HCT116 (cell line): Measurements from ENCODE around the gene PCCB. TPM values are rescaled to one million over a fixed set of nuclear protein-coding genes. Genes with fewer than 3 reads are reported as not detected.

Source experiments
- ATAC-seq: fragments of 200-7000 bp; cut with Tn5 transposase; 2 replicates; pipeline ENCODE4 v1.9.1; 2020; ENCODE audit warnings: mild to moderate bottlenecking, moderate library complexity
- BruUV-seq: library from RNA; stranded (reverse); fragments of 400-500 nt; replicated peaks from 2 replicates; lab custom pipeline; 2021; lab: Mats Ljungman, UMichigan
- CTCF ChIA-PET: fragments of 300-600 bp; sonication (Branson Sonifier 250); formaldehyde crosslinking; loops from one replicate; lab custom pipeline; 2021; ENCODE audit warnings: antibody characterized with exemption; lab: Charles Lee
- POLR2A ChIA-PET: fragments of 300-600, 350-600 bp; sonication (Branson Sonifier 250); formaldehyde crosslinking; loops from one replicate; lab custom pipeline; 2021; ENCODE audit warnings: antibody characterized with exemption; lab: Charles Lee
- RAD21 ChIA-PET, 2 experiments: fragments of 300-600 bp; sonication (Branson Sonifier 250); formaldehyde crosslinking; loops; one replicate each; lab custom pipeline; 2023; ENCODE audit warnings: low total read pairs in 2 of 2; ENCODE audit not compliant: uncharacterized antibody in 2 of 2, unreplicated experiment in 2 of 2, low non-redundant PET in 1 of 2; lab: Charles Lee
- DNase-seq: peaks from one replicate; pipeline ENCODE4 v3.0.0-alpha.2; 2010; ENCODE audit warnings: low read depth, low spot score
- H2AFZ ChIP-seq: fragments of 200-600 bp; shearing (Covaris generic), sonication (generic); 2 replicates; pipeline ENCODE4 v1.6.1; 2017; ENCODE audit warnings: low read depth, mixed run types, mixed read lengths, antibody characterized with exemption, low read length; ENCODE audit not compliant: poor library complexity, severe bottlenecking
- H3K27ac ChIP-seq: 2 replicates; pipeline ENCODE4 v1.5.1; 2012; ENCODE audit warnings: low read depth, low read length
- H3K27me3 ChIP-seq: fragments of 200-600 bp; sonication (generic); 2 replicates; pipeline ENCODE4 v1.6.1; 2016; ENCODE audit warnings: mixed run types, low read length, mixed read lengths; ENCODE audit not compliant: insufficient read depth
- H3K36me3 ChIP-seq, 2 experiments: fragments of 200-500 bp in 1 of 2; fragments of 200-600 bp in 1 of 2; sonication (Bioruptor generic) in 1 of 2; sonication (generic) in 1 of 2; 2 replicates each; pipeline versions ENCODE4 v1.5.1 to v1.6.1; 2014 to 2016; ENCODE audit warnings: low read length in 2 of 2, inconsistent platforms in 1 of 2, mixed read lengths in 1 of 2, mixed run types in 1 of 2; ENCODE audit not compliant: insufficient read depth in 2 of 2, control insufficient read depth in 1 of 2
- H3K4me1 ChIP-seq, 2 experiments: fragments of 200-600 bp in 1 of 2; sonication (generic) in 1 of 2; 2 replicates each; pipeline versions ENCODE4 v1.5.1 to v1.6.1; 2012 to 2017; ENCODE audit warnings: low read length in 2 of 2, inconsistent platforms in 1 of 2, mild to moderate bottlenecking in 1 of 2, mixed read lengths in 1 of 2, mixed run types in 1 of 2, moderate library complexity in 1 of 2; ENCODE audit not compliant: insufficient read depth in 2 of 2, control insufficient read depth in 1 of 2
- H3K4me2 ChIP-seq: fragments of 200-600 bp; sonication (generic); 2 replicates; pipeline ENCODE4 v1.6.1; 2017; ENCODE audit warnings: mixed run types, low read length, mixed read lengths
- H3K4me3 ChIP-seq, 2 experiments: fragments of 200-600 bp in 1 of 2; sonication (generic) in 1 of 2; replicated peaks in 1 of 2; 2 replicates each; pipeline ENCODE4 v1.5.1; 2011 to 2016; ENCODE audit warnings: low read length in 2 of 2, control low read depth in 1 of 2, low read depth in 1 of 2, mild to moderate bottlenecking in 1 of 2, mixed read lengths in 1 of 2, mixed run types in 1 of 2
- H3K79me2 ChIP-seq: fragments of 200-600 bp; sonication (generic); 2 replicates; pipeline ENCODE4 v1.6.1; 2017; ENCODE audit warnings: mild to moderate bottlenecking, mixed run types, low read length, moderate library complexity, mixed read lengths; ENCODE audit not compliant: insufficient read depth
- H3K9ac ChIP-seq: fragments of 200-600 bp; sonication (generic); 2 replicates; pipeline ENCODE4 v1.6.1; 2016; ENCODE audit warnings: low read length, mixed read lengths
- H3K9me2 ChIP-seq: fragments of 200-600 bp; sonication (generic), shearing (Covaris generic); 2 replicates; pipeline ENCODE4 v1.6.1; 2017; ENCODE audit warnings: mixed run types, mild to moderate bottlenecking, moderate library complexity; ENCODE audit not compliant: insufficient read depth
- H3K9me3 ChIP-seq, 2 experiments: fragments of 200-500 bp in 1 of 2; fragments of 200-600 bp in 1 of 2; sonication (Bioruptor generic) in 1 of 2; sonication (generic) in 1 of 2; 2 replicates each; pipeline ENCODE4 v1.6.1; 2014 to 2017; ENCODE audit warnings: low read length in 2 of 2, mixed read lengths in 2 of 2, inconsistent platforms in 1 of 2, low read depth in 1 of 2, mild to moderate bottlenecking in 1 of 2, mixed run types in 1 of 2, moderate library complexity in 1 of 2; ENCODE audit not compliant: control insufficient read depth in 1 of 2, insufficient read depth in 1 of 2
- H4K20me1 ChIP-seq: fragments of 200-600 bp; sonication (generic), shearing (Covaris generic); 2 replicates; pipeline ENCODE4 v1.6.1; 2017; ENCODE audit warnings: mixed run types, mild to moderate bottlenecking, moderate library complexity; ENCODE audit not compliant: insufficient read depth
- CEBPB ChIP-seq: IDR thresholded peaks from 2 replicates; pipeline ENCODE4 v1.6.1; 2012; ENCODE audit warnings: low read depth
- CTCF ChIP-seq, 3 experiments: fragments of 200-600 bp in 1 of 3; sonication (generic) in 1 of 3; IDR thresholded peaks in 2 of 3; conservative IDR thresholded peaks in 1 of 3; 2 replicates each; pipeline ENCODE4 v1.5.1; 2012 to 2017; ENCODE audit warnings: low read depth in 2 of 3, low read length in 2 of 3, antibody characterized with exemption in 1 of 3, borderline replicate concordance in 1 of 3, control low read depth in 1 of 3, mild to moderate bottlenecking in 1 of 3, mixed read lengths in 1 of 3, mixed run types in 1 of 3, moderate library complexity in 1 of 3; ENCODE audit not compliant: insufficient read depth in 1 of 3
- EZH2 ChIP-seq: fragments of 200-600 bp; sonication (generic); IDR thresholded peaks from 2 replicates; pipeline ENCODE4 v1.6.1; 2017; ENCODE audit warnings: antibody characterized with exemption, mixed run types
- EZH2phosphoT487 ChIP-seq: fragments of 200-600 bp; IDR thresholded peaks from 2 replicates; pipeline ENCODE4 v1.6.1; 2018; ENCODE audit warnings: antibody characterized with exemption, borderline replicate concordance
- FOSL1 ChIP-seq: IDR thresholded peaks from 2 replicates; pipeline ENCODE4 v1.6.1; 2012; ENCODE audit warnings: low read depth
- POLR2A ChIP-seq: IDR thresholded peaks from 2 replicates; pipeline ENCODE4 v1.7.0; 2011; ENCODE audit warnings: borderline replicate concordance; ENCODE audit not compliant: insufficient read depth, insufficient read length; ENCODE audit errors: extremely low read depth
- POLR2AphosphoS5 ChIP-seq: IDR thresholded peaks from 2 replicates; pipeline ENCODE4 v1.6.1; 2011; ENCODE audit warnings: mild to moderate bottlenecking, low read depth, low read length, moderate library complexity
- SIN3A ChIP-seq: IDR thresholded peaks from 2 replicates; pipeline ENCODE4 v1.6.1; 2012; ENCODE audit warnings: low read depth
- TCF7L2 ChIP-seq: IDR thresholded peaks from 2 replicates; pipeline ENCODE4 v1.7.0; 2011; ENCODE audit warnings: borderline replicate concordance, inconsistent platforms; ENCODE audit not compliant: insufficient read depth, insufficient read length; ENCODE audit errors: extremely low read depth
- YY1 ChIP-seq: IDR thresholded peaks from 2 replicates; pipeline ENCODE4 v1.6.1; 2011; ENCODE audit warnings: low read length, low read depth, moderate library complexity, mild to moderate bottlenecking; ENCODE audit not compliant: insufficient replicate concordance; ENCODE audit errors: extremely low read depth
- intact Hi-C: fragments of 100-400 bp; cut with micrococcal nuclease; formaldehyde crosslinking; loops from 2 replicates; pipeline ENCODE4 v1.10.0; 2022
- total RNA-seq: library from RNA; stranded (reverse); gene quantifications from one replicate; pipeline ENCODE4 v1.2.1, GENCODE V29; 2021; ENCODE audit not compliant: unreplicated experiment
- TF ChIP-seq, protein P1 (sequence below): IDR thresholded peaks from 2 replicates; pipeline ENCODE4 v1.6.1; 2012
- TF ChIP-seq, protein P2 (sequence below): IDR thresholded peaks from 2 replicates; pipeline ENCODE4 v1.6.1; 2011; ENCODE audit warnings: mild to moderate bottlenecking, low read length, moderate library complexity; ENCODE audit not compliant: insufficient replicate concordance; ENCODE audit errors: extremely low read depth

Gene PCCB
- total RNA-seq, 1 experiment from 2014 or later: 48.9 TPM

DNA sequence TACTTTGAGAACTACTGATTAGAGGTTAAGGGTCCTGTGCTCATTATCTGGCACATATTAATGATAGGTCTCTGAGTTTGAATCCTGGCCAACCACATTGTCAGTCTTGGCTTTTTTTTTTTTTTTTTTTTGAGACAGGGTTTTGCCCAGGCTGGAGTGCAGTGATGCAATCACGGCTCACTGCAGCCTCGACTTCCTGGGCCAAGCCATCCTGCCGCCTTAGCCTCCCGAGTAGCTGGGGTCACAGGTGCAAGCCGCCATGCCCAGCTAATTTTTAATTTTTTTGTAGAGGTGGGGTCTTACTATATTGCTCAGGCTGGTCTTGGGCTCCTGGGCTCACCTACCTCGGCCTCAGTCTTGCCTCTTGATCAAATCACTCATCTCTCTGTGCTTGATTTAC is 547 bp upstream of the PCCB start:
- no TSS peak for BruUV-seq
- ChIA-PET RAD21 (no interaction called here), POLR2A (interaction anchor here (2.1 kb wide), 1 partner anchor 53 kb away, joined by 6 read pairs; the partner anchor contains the start of gene MSL2), CTCF (no interaction called here)
- H3K27me3 ChIP-seq: no peaks in the 10 kb centered on the region
- H3K4me1 ChIP-seq: peaks cover 18 to 23% of the 10 kb centered on the region in 2 experiments
- H3K9me3 ChIP-seq: no peaks in the 10 kb centered on the region
- peak overlapping the region; percentile 70 for H3K27ac ChIP-seq
- TF ChIP-seq POLR2A (no peak), CEBPB (peak; percentile 43; the same call in 1 of the 2 replicates), SIN3A (no peak)
- peak overlapping the region; percentile 90 for H3K4me2 ChIP-seq
- peaks cover 31% of the 10 kb centered on the region for H3K79me2 ChIP-seq
- H2AFZ ChIP-seq: peak overlapping the region; percentile 44
- no peaks in the 10 kb centered on the region for H3K9me2 ChIP-seq
- H3K9ac ChIP-seq: peak overlapping the region; percentile 70
- no peaks in the 10 kb centered on the region for H4K20me1 ChIP-seq
- ATAC-seq (no peak), DNase-seq (no peak)
- no peaks in the 10 kb centered on the region for H3K36me3 ChIP-seq
- intact Hi-C loops: no loop called here
- H3K4me3 ChIP-seq: peak overlapping the region; percentile 71 to 73

- peak overlapping the region; percentile 70 for H3K27ac ChIP-seq
- CTCF ChIA-PET: no interaction called here
- peaks cover 18 to 23% of the 10 kb centered on the region in 2 experiments for H3K4me1 ChIP-seq
- TF ChIP-seq TCF7L2 (no peak), POLR2AphosphoS5 (no peak), CTCF (IDR thresholded peaks at IDR 0.05 in 2 of 3, conservative IDR thresholded peaks at IDR 0.05 in 1 of 3; ENCODE audit: borderline replicate concordance in 1 of 3, insufficient read depth in 1 of 3, low read depth in 2 of 3, low read length in 2 of 3) (no peak), EZH2 (no peak), FOSL1 (no peak), SIN3A (no peak), YY1 (no peak), CEBPB (no peak), EZH2phosphoT487 (no peak)
- TF ChIP-seq, protein P1, sequence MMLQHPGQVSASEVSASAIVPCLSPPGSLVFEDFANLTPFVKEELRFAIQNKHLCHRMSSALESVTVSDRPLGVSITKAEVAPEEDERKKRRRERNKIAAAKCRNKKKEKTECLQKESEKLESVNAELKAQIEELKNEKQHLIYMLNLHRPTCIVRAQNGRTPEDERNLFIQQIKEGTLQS: no peak
- TF ChIP-seq, protein P2, sequence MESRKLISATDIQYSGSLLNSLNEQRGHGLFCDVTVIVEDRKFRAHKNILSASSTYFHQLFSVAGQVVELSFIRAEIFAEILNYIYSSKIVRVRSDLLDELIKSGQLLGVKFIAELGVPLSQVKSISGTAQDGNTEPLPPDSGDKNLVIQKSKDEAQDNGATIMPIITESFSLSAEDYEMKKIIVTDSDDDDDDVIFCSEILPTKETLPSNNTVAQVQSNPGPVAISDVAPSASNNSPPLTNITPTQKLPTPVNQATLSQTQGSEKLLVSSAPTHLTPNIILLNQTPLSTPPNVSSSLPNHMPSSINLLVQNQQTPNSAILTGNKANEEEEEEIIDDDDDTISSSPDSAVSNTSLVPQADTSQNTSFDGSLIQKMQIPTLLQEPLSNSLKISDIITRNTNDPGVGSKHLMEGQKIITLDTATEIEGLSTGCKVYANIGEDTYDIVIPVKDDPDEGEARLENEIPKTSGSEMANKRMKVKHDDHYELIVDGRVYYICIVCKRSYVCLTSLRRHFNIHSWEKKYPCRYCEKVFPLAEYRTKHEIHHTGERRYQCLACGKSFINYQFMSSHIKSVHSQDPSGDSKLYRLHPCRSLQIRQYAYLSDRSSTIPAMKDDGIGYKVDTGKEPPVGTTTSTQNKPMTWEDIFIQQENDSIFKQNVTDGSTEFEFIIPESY: no peak
- RAD21 ChIA-PET: no interaction called here
- H4K20me1 ChIP-seq: no peaks in the 10 kb centered on the region
- H3K9ac ChIP-seq: peak overlapping the region; percentile 70
- H2AFZ ChIP-seq: no peak overlapping the region
- no peak for DNase-seq
- H3K9me2 ChIP-seq: no peaks in the 10 kb centered on the region
- peak overlapping the region; percentile 71 to 73 for H3K4me3 ChIP-seq
- BruUV-seq: TSS peak; percentile 68
- no peaks in the 10 kb centered on the region for H3K9me3 ChIP-seq
- intact Hi-C loops: loop anchor here (1.0 to 5.0 kb wide), 2 partner anchors 55 to 109 kb away; partner anchors contain the start of gene MSL2
- H3K4me2 ChIP-seq: peak overlapping the region; percentile 90
- peaks cover 35% of the 10 kb centered on the region for H3K79me2 ChIP-seq
- no peak for ATAC-seq
- POLR2A ChIA-PET: no interaction called here
- 0 out of 4 replicates have a peak, but pooled peaks cover 0 to 4% of the 10 kb centered on the region in 2 experiments for H3K36me3 ChIP-seq
- H3K27me3 ChIP-seq: no peaks in the 10 kb centered on the region
Measured at GRCh38 chr3:136250903-136251460, 842 bp downstream of the PCCB start.
